ENCODE results near the gene OBSCN. TPM values are rescaled to one million over a fixed set of nuclear protein-coding genes. Genes with fewer than 3 reads are reported as not detected.

Gene OBSCN
- total RNA-seq, 2 experiments from 2014 or later = 29.5 to 45.2 TPM

GRCh38 chr1:228276901-228277490 lies 69.2 kb downstream of the OBSCN start:
- no peak overlapping the region for H2AFZ ChIP-seq (ENCODE audit: low read length)
- CTCF ChIA-PET (ENCODE audit: unreplicated experiment) = no interaction called here

GRCh38 chr1:228277491-228278431 lies 69.9 kb downstream of the OBSCN start:
- BruUV-seq (replicated peaks) = no TSS peak

More at GRCh38 chr1:228276901-228277490, 69.2 kb downstream of the OBSCN start:
- intact Hi-C loops (cut with micrococcal nuclease; ENCODE audit: unreplicated experiment) = loop anchor here (10.0 kb wide), 1 partner anchor 142 kb away; no protein-coding TSS in a partner anchor
- no peaks in the 10 kb centered on the region for H3K9me3 ChIP-seq (ENCODE audit: low read length)
- H3K36me3 ChIP-seq (ENCODE audit: insufficient read depth, low read length) = no peaks in the 10 kb centered on the region
- no peak overlapping the region for H3K4me3 ChIP-seq (ENCODE audit: low read depth, low read length, poor library complexity, severe bottlenecking)
- no peak for DNase-seq (ENCODE audit: low spot score)
- TSS peak; percentile 65 for BruUV-seq (replicated peaks)
- peaks cover 13% of the 10 kb centered on the region for H3K4me1 ChIP-seq (ENCODE audit: insufficient read depth, low read length, poor library complexity, severe bottlenecking)
- no peaks in the 10 kb centered on the region for H4K20me1 ChIP-seq (ENCODE audit: insufficient read depth, low read length)
- H3K9me2 ChIP-seq (ENCODE audit: insufficient read depth, low read length) = no peaks in the 10 kb centered on the region
- POLR2A ChIA-PET = no interaction called here
- H3K4me2 ChIP-seq (ENCODE audit: low read length) = no peak overlapping the region
- H3K27ac ChIP-seq (ENCODE audit: low read depth, low read length, poor library complexity, severe bottlenecking) = no peak overlapping the region
- no peaks in the 10 kb centered on the region for H3K79me2 ChIP-seq (ENCODE audit: insufficient read depth, low read depth, low read length)
- TF ChIP-seq EZH2phosphoT487 (IDR thresholded peaks at IDR 0.05; ENCODE audit: borderline replicate concordance, low read depth, low read length) (no peak), CTCF (conservative IDR thresholded peaks at IDR 0.05; ENCODE audit: low read length) (no peak)

More at GRCh38 chr1:228277491-228278431, 69.9 kb downstream of the OBSCN start:
- Histone ChIP-seq H3K79me2 (ENCODE audit: insufficient read depth, low read depth, low read length) (no peaks in the 10 kb centered on the region), H2AFZ (ENCODE audit: low read length) (no peak overlapping the region), H3K4me2 (ENCODE audit: low read length) (no peak overlapping the region), H3K9me2 (ENCODE audit: insufficient read depth, low read length) (no peaks in the 10 kb centered on the region), H3K36me3 (ENCODE audit: insufficient read depth, low read length) (no peaks in the 10 kb centered on the region), H3K27ac (ENCODE audit: low read depth, low read length, poor library complexity, severe bottlenecking) (no peak overlapping the region), H3K4me3 (ENCODE audit: low read depth, low read length, poor library complexity, severe bottlenecking) (no peak overlapping the region), H3K9me3 (ENCODE audit: low read length) (no peaks in the 10 kb centered on the region), H4K20me1 (ENCODE audit: insufficient read depth, low read length) (no peaks in the 10 kb centered on the region), H3K4me1 (ENCODE audit: insufficient read depth, low read length, poor library complexity, severe bottlenecking) (peaks cover 13% of the 10 kb centered on the region)
- TF ChIP-seq CTCF (conservative IDR thresholded peaks at IDR 0.05; ENCODE audit: low read length) (no peak), EZH2phosphoT487 (IDR thresholded peaks at IDR 0.05; ENCODE audit: borderline replicate concordance, low read depth, low read length) (no peak)
- intact Hi-C loops (cut with micrococcal nuclease; ENCODE audit: unreplicated experiment) = loop anchor here (10.0 kb wide), 1 partner anchor 143 kb away; no protein-coding TSS in a partner anchor
- ChIA-PET POLR2A (no interaction called here), CTCF (ENCODE audit: unreplicated experiment) (no interaction called here)
- no peak for DNase-seq (ENCODE audit: low spot score)

Measured in OCI-LY7 (cell line).